Spleen (tissue), 11 donors: ENCODE results near the gene STOM. TPM values are rescaled to one million over a fixed set of nuclear protein-coding genes. Genes with fewer than 3 reads are reported as not detected.

ENCODE experiments used
- DNase-seq: peaks from one replicate; pipeline ENCODE4 v3.0.0-alpha.2; 2020
- H3K27ac ChIP-seq, 8 donors: fragments of 200-600 bp; sonication (generic) in 7 of 8; 1 replicate in 4 of 8; 2 replicates in 4 of 8; pipeline versions ENCODE4 v1.5.0 to v1.8.0; 2016 to 2021; ENCODE audit warnings: inconsistent platforms in 4 of 8, mild to moderate bottlenecking in 4 of 8, moderate library complexity in 1 of 8
- H3K27me3 ChIP-seq, 7 donors: fragments of 200-600 bp; sonication (generic) in 6 of 7; replicated peaks in 1 of 7; 1 replicate in 4 of 7; 2 replicates in 3 of 7; pipeline versions ENCODE4 v1.5.0 to v1.8.0; 2016 to 2021; ENCODE audit warnings: inconsistent platforms in 3 of 7, mild to moderate bottlenecking in 1 of 7
- H3K36me3 ChIP-seq, 6 donors: fragments of 200-600 bp; sonication (generic) in 5 of 6; 1 replicate in 4 of 6; 2 replicates in 2 of 6; pipeline versions ENCODE4 v1.5.0 to v1.8.0; 2016 to 2021; ENCODE audit warnings: inconsistent platforms in 2 of 6
- H3K4me1 ChIP-seq, 6 donors: fragments of 200-600 bp; sonication (generic) in 5 of 6; 1 replicate in 3 of 6; 2 replicates in 3 of 6; pipeline versions ENCODE4 v1.5.0 to v1.8.0; 2016 to 2021; ENCODE audit warnings: inconsistent platforms in 3 of 6
- H3K4me3 ChIP-seq, 8 donors: fragments of 200-600 bp; sonication (generic) in 7 of 8; 1 replicate in 4 of 8; 2 replicates in 4 of 8; pipeline versions ENCODE4 v1.5.0 to v1.8.0; 2016 to 2021; ENCODE audit warnings: inconsistent platforms in 4 of 8, mild to moderate bottlenecking in 4 of 8, moderate library complexity in 2 of 8
- H3K9me3 ChIP-seq, 8 donors: fragments of 200-600 bp; sonication (generic) in 7 of 8; 1 replicate in 4 of 8; 2 replicates in 4 of 8; pipeline versions ENCODE4 v1.5.0 to v1.8.0; 2016 to 2021; ENCODE audit warnings: inconsistent platforms in 4 of 8
- POLR2A ChIP-seq, 3 donors: fragments of 450-650 bp; IDR thresholded peaks; one replicate each; pipeline ENCODE4 v1.5.1; 2017; ENCODE audit warnings: antibody characterized with exemption in 3 of 3, mild to moderate bottlenecking in 1 of 3
- POLR2AphosphoS5 ChIP-seq, 3 donors: sonication (generic); formaldehyde crosslinking; IDR thresholded peaks; one replicate each; pipeline ENCODE4 v1.5.1; 2017; ENCODE audit warnings: antibody characterized with exemption in 3 of 3
- WGBS, 5 donors: extraction: QIAGEN DNeasy Blood & Tissue Kit in 3 of 5; methylation state at CpG; one replicate each; pipeline versions ENCODE4 v1.1.5 to v1.1.7; 2013 to 2018; 5-methylcytosine and 5-hydroxymethylcytosine counted together
- intact Hi-C: fragments of 100-400 bp; cut with DNase I; formaldehyde crosslinking; loops from one replicate; pipeline ENCODE4 v1.15.0; 2023; ENCODE audit warnings: low total_unique reads
- polyA plus RNA-seq, 3 donors: library from polyadenylated mRNA; stranded (reverse); fragments of 200-250 nt; gene quantifications; one replicate each; pipeline ENCODE4 v1.2.1, GENCODE V29; 2013
- total RNA-seq, 7 donors: library from RNA; depleted of rRNA in 3 of 7; stranded (reverse); fragments of >200 nt in 3 of 7; fragmentation: NEBNext Ultra II Directional in 4 of 7; extraction: Animal tissue kit (Norgen Biotek cat#: 25700) in 4 of 7; gene quantifications; one replicate each; pipeline versions ENCODE4 v1.1.0 to v1.2.1, GENCODE V29; 2016 to 2021
- TF ChIP-seq, protein P1 (sequence below), 11 experiments: fragments of 200-600 bp in 7 of 11; fragments of 450-650 bp in 4 of 11; sonication (generic) in 4 of 11; IDR thresholded peaks in 8 of 11; conservative IDR thresholded peaks in 3 of 11; 1 replicate in 7 of 11; 2 replicates in 4 of 11; pipeline versions ENCODE4 v1.4.0 to v1.8.0; 2016 to 2021; ENCODE audit warnings: antibody characterized with exemption in 11 of 11, inconsistent platforms in 4 of 11, mild to moderate bottlenecking in 1 of 11
- donor health status: healthy with polysubstance abuse.
- donor health status: DM: no; HTN: no; CAD: no; lungs with moderate emphysema.
- donor health status: DM: no; HTN: no; CAD: no.
- donor health status: Bipolar disorder and iron deficiency.
- donor health status: healthy.
- donor health status: DM: no; HTN: no; CAD: no.
- donor health status: DM: yes; HTN: yes; CAD: no.

Gene STOM
- total and polyA plus RNA-seq, 10 donors = 42.7 to 493 (median 311) TPM

DNA sequence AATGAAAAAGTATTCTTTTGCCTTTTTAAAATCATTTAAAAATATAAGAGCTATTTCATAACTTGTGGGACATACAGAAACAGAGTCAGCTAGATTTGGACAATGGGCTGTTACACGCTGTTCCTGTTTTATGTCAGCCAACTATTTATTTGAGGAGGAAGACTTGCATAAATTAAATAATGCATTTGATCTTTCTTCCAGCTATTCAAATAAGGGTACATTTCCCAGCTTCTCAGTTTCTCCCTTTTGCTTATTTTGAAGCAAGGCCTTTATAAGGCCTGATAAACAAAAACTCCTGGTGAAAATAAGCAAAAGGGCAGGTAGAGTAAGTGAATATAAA is 6.5 kb downstream of the STOM start:
- intact Hi-C loops = no loop called here
- H3K4me1 ChIP-seq = peaks cover 29 to 100% (median 97%) of the 10 kb centered on the region in 6 donors
- H3K27ac ChIP-seq = peak overlapping the region in 7 of 8 donors; percentile 80 to 97 (median 96)
- 28 to 44% (median 39%) methylated on average over 1 of the region's 1 CpG for WGBS, 5 donors
- no peaks in the 10 kb centered on the region for H3K27me3 ChIP-seq
- H3K4me3 ChIP-seq = peak overlapping the region in 2 of 8 donors; percentile 0 to 44
- TF ChIP-seq POLR2AphosphoS5 (IDR thresholded peaks at IDR 0.05) (no peak), POLR2A (IDR thresholded peaks at IDR 0.05) (no peak)
- TF ChIP-seq, protein P1, sequence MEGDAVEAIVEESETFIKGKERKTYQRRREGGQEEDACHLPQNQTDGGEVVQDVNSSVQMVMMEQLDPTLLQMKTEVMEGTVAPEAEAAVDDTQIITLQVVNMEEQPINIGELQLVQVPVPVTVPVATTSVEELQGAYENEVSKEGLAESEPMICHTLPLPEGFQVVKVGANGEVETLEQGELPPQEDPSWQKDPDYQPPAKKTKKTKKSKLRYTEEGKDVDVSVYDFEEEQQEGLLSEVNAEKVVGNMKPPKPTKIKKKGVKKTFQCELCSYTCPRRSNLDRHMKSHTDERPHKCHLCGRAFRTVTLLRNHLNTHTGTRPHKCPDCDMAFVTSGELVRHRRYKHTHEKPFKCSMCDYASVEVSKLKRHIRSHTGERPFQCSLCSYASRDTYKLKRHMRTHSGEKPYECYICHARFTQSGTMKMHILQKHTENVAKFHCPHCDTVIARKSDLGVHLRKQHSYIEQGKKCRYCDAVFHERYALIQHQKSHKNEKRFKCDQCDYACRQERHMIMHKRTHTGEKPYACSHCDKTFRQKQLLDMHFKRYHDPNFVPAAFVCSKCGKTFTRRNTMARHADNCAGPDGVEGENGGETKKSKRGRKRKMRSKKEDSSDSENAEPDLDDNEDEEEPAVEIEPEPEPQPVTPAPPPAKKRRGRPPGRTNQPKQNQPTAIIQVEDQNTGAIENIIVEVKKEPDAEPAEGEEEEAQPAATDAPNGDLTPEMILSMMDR (IDR thresholded peaks at IDR 0.05 in 8 of 11, conservative IDR thresholded peaks at IDR 0.05 in 3 of 11) = no peak
- no peaks in the 10 kb centered on the region for H3K9me3 ChIP-seq
- DNase-seq = no peak
- peaks cover 0 to 20% (median 0%) of the 10 kb centered on the region in 6 donors for H3K36me3 ChIP-seq

DNA sequence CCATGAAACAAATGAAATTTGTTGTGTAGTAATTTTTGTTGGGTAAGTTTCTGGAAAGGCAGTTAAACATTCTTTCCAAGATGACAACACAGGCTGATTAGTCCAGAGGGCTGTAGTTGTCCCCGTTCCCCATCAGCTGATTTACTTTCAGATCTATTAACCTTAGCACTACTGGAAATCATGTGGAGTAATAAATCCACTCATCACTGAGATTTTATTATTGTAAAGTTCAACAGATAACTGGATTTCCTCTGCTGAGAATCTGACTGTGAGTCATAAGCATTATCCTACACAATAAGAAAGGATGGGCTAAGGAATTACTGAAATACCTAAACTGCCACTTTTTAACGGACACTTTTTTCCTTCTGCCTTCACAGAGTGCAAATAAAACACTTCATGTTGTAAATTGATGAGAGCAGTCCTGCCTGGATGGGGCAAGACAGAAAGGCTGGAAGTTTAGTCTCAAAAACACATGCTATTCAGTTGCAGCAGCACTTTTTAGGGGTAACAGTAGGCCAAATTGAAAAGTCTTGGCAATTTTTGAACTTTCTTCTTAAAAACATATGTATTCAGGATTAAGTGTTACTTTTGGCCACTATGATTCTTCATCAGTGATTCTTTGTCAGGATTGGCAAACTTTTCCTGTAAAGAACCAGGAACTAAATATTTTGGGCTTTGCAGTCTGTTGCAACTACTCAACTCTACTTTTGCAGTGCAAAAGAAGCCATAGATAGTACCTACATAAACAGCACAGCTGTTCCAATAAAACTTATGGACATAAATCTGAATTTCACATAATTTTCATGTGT is 7.0 kb downstream of the STOM start:
- H3K27ac ChIP-seq = peak overlapping the region in 7 of 8 donors; percentile 80 to 97 (median 96)
- intact Hi-C loops = no loop called here
- no peak for DNase-seq
- no peaks in the 10 kb centered on the region for H3K9me3 ChIP-seq
- H3K27me3 ChIP-seq = no peaks in the 10 kb centered on the region
- TF ChIP-seq POLR2AphosphoS5 (IDR thresholded peaks at IDR 0.05) = no peak
- TF ChIP-seq, protein P1 (IDR thresholded peaks at IDR 0.05 in 8 of 11, conservative IDR thresholded peaks at IDR 0.05 in 3 of 11) = no peak
- TF ChIP-seq POLR2A (IDR thresholded peaks at IDR 0.05) = no peak
- 17 to 48% (median 25%) methylated on average over 2 of the region's 2 CpGs for WGBS, 5 donors
- H3K4me1 ChIP-seq = peaks cover 35 to 100% (median 99%) of the 10 kb centered on the region in 6 donors
- H3K4me3 ChIP-seq = peak overlapping the region in 2 of 8 donors; percentile 0 to 44
- H3K36me3 ChIP-seq = peaks cover 0 to 20% (median 0%) of the 10 kb centered on the region in 6 donors

DNA sequence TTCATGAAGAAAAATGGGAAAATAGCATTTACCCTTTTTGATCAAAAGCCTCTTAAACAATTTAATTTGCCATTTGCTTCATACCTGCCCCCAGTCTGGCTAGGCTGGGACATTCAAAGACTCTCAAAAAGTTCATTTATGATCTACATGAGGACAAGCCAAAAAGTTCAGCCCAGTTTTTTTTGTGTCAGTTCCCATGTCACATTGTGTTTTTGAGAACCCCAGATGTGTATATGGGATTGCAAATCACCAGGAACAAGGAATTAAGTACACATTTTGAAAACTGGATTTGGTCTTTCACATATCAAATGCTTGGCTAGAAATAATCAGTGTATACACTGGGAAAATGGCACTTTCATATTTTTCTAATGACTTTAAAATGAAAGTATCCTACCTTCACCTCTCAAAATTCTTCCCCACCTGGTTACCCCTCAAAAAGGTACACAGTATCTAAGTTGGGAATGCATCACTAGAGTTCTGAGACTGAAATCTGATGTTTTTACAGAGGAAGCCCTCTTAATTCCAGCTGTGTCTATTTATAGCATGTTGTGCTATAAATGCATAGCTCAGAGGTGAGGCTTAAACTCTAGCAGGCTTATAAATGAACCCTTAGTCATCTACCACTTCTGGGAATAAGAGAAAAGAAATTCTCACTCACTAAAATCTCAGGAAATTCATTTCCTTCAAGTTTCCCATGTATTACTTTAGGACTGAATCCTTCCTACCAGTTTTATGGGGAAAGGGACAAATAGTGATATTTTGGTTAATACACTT is 9.3 kb downstream of the STOM start:
- peak overlapping the region in 7 of 8 donors; percentile 80 to 97 (median 96) for H3K27ac ChIP-seq
- no peaks in the 10 kb centered on the region for H3K9me3 ChIP-seq
- intact Hi-C loops = no loop called here
- peaks cover 0 to 15% (median 1%) of the 10 kb centered on the region in 6 donors for H3K36me3 ChIP-seq
- no peak for DNase-seq
- H3K4me1 ChIP-seq = peaks cover 51 to 100% (median 98%) of the 10 kb centered on the region in 6 donors
- no peaks in the 10 kb centered on the region for H3K27me3 ChIP-seq
- TF ChIP-seq POLR2AphosphoS5 (IDR thresholded peaks at IDR 0.05) = no peak
- TF ChIP-seq, protein P1 (IDR thresholded peaks at IDR 0.05 in 8 of 11, conservative IDR thresholded peaks at IDR 0.05 in 3 of 11) = no peak
- TF ChIP-seq POLR2A (IDR thresholded peaks at IDR 0.05) = no peak
- no peak overlapping the region for H3K4me3 ChIP-seq
